Activated CD4-positive, alpha-beta T cell treated with anti-CD3 and anti-CD28 coated beads, Interleukin-2, amount 50 U/mL, for 48 hours (primary cell): ENCODE data around the gene CCDC24.

Experiments
- DNase-seq, 2 experiments: peaks; one replicate each; pipeline ENCODE4 v3.0.0-alpha.2; 2020

CCDC24 gene

DNA sequence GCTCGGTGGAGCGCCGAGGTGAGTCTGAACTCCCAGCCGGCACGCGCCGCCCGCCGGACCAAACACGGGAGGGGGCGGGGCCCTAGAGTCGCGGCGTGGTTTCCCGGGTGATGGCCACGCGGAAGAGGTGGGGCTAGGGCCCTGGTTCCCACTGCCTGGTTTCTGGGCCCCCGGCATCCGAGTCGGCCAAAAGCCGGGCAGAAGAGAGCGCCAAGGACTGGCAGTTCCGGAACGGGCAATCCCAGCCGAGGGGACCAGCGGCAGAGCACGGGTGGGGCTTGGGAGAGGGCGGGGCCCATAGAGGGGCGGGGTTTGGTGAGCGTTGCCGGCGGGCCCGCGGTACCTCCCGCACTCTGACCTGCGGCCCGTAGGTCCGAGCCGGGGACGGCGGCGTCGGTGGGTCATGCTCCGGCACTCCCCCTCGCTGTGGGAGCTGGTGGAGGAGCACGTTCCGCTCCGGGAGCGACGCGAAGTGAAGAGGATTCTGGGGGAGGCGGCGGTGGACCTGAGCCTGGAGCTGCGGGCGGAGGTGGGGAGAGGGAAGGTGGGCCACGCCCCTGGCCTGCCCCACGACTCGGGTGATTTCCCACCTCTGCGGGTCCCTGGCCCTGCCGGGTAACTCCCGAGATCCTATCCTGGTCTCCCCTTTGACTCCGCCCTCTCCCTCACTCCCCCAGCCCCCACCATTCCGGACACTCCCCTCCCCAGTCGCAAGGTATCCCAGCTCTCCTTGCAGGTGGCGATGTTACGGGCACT, at the start of gene CCDC24:
Gene CCDC24 (plus strand): TSS at position 124 of the 756 bp plus-strand sequence. CDS start 280 bp downstream, at position 404.
- peak; percentile 83 to 85 for DNase-seq

DNA sequence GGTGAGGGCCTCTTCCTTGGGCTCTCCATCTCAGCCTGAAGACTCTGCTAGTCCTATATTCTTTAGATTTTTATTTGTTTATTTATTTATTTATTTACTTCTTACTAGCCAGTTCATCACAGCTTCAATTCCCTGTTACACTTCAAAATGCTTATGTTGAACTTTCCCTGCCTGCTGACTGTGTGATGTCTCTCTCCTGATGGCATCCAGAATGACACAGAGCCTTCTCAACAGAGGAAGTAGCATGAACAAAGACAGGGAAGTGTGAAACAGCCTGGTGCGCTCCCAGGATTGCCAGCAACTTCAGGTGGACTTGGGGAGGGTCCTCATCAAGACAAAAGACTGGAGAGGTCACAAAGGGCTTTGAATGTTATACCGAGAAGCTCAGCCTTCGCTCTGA, 49.0 kb upstream of the CCDC24 start:
- DNase-seq, result no peak

DNA sequence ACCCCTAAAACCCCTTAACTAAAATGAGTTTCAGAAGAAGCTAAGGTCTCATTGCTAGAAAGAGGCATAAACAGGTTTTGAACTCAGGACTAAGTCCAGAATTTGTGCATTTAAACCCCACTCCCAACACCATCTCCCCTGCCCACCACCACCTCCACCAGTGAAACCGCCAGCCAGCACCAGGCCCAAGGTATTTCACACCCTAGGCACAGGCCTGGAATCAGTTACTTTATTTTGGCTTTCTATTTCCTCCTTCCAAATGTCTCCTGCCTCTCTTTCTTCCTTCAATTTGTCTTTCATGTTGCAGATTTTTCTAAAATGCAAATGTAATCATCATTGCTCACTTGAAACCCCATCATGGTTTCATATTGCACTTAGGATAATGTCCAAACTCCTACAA, 46.5 kb upstream of the CCDC24 start:
- no peak for DNase-seq

DNA sequence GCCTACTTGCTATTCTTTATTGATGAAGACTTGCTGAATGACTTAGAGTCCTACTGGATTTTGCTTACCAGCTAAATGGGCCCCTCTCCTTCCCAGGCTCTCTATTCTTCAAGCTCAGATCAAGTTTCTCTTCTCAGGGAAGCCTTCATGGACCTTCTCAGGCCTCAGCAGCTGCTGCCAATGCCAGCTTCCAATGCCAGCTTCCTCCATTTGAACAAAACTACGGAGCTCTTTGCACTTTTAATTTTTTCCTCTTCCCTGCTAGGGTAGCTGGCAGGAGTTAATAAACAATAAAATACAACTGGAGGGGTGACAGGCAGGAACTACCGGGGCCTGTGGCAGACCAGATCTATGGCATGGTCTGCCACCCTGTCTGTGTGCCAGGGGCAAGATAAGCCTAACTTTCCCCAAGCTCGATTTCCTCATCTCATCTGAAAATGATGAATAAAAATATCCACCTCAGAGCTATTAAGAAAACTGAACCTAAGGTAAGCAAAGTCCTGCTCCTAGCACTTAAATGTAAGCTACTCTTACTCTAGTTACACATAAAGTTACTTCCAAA, 45.6 kb upstream of the CCDC24 start:
- DNase-seq, result no peak

DNA sequence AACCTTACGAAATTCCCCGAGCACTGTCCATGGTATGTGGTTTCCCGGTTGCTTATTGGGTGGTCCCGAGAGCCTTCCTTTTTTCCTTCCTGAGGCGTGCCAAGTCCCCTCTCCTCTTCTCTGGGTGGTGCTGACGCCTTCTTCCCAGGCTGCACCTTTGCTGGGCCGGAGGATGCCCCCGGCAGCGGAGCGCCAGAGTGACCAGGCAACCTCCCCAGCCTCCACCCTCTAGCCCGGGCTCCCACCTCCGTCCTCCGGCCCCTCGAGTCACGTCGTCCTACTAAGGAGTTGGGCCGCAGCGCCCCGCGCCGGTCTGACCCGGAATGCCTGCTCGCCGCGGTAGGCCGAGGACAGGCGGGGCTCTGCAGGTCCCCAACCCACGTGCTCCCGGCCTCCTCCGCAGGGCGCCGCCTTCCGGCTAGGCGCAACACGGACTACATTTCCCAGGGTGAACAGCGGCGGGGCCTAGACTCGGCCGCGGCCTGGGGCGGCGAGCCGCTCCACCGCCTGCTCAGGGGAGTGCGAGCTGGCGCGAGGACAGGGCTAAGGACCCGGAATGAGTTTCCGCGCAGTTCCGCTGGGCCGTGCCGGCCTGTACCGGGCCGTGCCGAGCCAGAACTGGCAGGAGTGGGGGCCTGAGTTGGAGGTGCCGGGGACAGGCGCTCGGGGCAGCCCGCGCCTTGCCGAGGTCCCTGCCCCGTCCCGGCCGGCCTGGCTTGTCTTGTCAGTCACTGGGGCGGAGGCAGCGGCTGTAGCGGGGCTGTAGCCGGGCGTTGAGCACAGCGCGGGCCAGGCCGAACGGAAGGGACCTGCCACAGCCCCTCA, 45.0 kb upstream of the CCDC24 start, which contains the start of gene IPO13:
Gene IPO13 (plus strand): TSS at position 715 of the 825 bp plus-strand sequence. CDS start 651 bp downstream, outside the sequence.
- peak; percentile 95 to 96 for DNase-seq

DNA sequence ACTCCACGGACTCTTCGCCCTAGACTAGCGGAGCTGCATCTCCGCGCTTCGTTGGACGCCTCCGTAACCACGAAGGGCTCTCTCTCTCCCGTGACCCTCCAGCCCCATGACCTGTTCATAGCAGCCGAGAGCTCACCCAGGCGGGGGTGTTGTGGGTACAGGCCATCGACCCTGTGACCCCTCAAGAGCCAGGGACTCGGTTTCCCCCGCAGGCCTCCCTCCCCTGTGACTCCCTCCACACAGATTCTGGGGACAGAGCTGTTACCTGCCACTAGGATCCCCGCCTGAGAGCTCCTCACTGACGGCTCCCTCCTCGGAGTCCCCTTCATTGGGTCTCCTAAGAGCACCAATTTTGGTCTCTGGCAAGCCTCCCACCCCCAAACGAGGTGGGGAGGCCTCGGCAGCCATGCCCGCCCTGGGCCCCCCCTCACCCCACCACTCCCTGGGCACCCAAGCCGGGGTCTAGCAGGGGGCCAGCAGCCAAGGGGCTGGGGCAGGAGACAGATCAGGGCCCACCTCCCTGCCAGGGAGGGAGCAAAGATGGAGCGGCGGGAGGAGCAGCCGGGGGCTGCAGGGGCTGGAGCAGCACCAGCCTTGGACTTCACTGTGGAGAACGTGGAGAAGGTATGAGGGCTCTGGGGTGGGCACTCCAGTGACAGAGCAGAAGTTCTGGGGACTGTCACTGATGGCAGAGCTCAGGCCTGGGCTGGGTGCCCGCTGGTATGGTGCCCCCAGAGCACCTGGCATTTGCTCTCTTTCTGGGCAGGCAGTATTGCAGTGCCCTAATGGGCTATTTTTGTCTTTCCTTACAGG, 44.1 kb upstream of the CCDC24 start:
- DNase-seq, result no peak

DNA sequence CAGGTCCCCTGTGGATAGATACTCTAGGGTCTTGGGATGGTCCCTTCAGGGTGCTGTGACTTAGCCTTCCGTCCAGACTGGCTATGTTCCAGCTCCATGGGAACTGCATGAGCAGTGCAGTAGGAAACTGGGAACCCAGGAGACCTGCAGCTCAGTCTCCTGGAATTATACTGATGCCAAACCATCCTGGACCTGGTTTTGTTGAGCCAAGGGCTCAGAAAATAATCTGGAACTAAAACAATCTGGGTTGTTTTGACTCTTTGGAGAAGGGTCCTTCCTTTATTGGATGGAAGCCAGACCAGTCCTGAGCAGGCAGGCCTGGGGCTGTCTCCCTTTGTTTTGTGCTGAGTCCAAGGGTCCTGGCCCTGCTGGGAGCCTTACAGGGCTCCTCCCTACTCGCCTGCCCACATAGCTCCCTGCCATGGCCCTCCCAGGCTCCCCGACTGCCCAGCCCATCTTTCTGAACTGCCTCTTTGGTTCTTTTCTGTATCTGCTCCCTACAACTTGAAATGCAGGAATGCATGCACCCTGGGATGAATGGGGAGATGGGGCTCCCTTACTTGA, 43.4 kb upstream of the CCDC24 start:
- no peak for DNase-seq

DNA sequence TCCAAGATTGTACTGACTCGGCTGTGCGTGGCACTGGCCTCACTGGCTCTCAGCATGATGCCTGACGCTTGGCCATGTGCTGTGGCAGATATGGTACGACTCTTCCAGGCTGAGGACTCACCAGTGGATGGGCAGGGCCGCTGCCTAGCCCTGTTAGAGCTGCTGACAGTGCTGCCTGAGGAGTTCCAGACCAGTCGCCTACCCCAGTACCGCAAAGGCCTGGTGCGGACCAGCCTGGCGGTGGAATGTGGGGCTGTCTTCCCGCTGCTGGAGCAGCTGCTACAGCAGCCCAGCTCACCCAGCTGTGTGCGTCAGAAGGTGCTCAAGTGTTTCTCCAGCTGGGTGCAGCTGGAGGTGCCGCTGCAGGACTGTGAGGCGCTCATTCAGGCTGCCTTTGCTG, 41.7 kb upstream of the CCDC24 start:
- DNase-seq, result no peak

DNA sequence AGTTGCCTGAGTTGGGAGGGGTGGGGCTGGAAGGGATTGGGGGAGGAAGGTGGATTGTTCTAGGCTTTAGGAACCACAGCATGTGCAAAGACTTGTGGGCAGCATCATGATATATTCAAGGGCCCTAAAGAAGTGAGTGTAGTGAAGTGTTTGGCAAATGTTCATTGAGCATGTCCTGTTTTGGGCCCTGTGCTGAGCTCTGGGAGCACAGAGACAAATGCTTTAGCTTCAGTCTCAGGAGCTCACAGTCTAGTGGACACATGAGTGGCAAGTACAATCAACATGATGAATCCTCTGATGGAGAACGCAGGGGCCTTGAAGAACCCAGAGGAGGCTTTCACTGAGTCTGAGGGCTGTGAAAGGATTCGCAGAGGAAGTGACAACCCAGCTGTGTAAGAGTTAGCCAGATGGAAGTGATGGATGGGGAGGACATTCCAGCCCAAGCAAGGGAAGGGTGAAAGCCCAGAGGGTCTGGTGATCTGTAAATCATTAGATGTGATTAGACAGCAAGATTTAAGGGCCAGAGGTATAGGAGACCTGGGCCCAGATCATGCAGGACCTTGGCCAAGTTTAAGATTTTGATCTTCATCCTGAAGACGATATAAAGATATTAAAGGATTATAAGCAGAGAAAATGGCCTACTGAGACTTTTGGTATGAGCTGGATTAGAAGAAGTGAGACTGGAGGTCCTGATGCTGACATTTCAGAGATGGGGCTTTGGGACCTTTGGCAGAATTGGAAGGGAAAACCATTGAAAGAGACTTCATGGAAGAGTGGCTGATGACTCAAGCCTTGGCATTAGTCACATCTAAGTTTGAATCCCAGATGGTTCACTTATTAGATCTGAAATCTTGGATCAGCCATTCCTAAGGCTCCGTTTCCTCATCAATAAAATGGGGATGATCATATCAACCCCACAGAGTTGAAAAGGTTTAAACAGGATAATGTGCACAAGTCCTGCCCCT, 40.1 kb upstream of the CCDC24 start:
- no peak for DNase-seq

DNA sequence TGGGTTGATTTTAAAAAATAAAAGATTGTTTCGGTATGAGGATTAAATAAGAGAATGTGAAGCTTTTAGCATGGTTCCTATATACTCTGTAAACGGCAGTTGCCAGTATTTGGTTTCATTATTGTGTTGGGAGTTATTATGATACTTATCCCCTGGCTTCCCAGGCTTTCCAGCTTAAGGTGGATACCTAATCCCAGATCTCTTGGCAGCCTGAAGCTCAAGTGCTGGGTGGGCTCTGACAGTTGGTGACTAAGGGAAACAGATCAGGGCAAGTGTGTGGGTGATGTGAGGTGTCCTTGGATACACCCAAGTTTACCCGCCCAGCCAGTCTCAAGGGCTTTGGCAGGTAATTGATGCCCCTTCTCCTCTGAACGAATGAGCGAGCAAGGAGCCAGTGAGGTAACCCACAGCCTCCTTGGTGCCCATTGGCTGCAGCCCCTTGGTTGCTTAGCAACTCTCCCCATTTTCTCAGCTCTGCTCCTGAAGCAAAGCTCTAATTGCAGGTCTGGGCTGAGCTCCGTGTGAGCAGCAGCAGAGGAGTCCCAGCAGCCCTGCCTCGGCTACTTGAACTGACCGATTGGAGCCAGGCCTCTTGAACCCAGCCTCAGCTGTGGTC, 38.6 kb upstream of the CCDC24 start:
- no peak for DNase-seq

DNA sequence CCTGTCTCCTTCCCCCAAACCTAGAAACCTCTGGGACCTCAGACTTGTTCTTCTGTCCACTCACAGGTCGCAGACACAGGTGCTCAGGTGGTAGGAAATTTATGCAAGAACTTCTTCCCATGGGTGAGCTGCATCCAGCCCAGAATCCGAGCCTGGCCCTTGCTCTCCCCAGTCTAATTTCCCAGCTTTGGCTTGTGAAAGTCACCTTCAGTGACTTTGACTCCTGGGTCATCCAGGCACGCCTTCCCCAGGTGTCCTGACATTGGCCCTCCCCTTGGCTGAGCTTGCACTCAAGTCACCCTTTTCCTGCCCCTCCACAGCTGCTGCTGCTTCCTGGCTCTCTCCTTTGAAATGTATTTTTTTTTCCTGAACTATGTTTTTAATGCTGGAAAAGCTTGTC, 38.0 kb upstream of the CCDC24 start:
- DNase-seq, result no peak

DNA sequence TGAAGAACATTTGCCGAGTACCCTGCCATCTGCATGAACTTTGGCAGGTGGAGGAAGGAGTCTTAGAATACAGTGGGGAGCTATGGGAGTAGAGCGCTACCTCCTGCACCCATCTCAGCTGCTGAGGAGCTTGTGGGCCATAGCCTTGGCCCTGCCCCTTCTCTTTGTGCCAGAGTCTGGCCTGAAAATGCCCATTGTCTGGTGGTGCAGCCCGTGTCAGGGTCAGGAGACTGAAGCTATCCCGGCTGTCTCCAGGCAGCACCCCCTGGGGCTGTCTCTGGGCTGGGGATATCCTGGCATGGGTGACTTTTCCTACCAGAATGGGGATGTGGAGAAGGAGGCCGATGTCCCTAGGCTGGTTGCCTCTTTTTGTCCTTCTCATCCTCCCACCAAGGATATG, 37.4 kb upstream of the CCDC24 start:
- no peak for DNase-seq

DNA sequence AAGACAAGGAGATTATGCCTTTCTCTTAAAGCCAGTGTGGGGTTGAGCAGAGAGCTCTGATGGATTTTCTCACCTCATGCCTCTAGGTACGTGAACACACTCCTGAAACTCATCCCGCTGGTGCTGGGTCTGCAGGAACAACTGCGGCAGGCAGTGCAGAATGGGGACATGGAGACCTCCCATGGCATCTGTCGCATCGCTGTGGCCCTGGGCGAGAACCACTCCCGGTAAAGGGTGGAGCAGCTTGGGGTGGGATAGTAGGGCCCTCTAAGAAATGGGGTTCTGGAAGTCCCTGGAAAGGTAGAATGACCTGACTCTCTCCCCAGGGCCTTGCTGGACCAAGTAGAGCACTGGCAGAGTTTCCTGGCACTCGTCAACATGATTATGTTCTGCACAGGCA, 35.2 kb upstream of the CCDC24 start:
- no peak for DNase-seq

DNA sequence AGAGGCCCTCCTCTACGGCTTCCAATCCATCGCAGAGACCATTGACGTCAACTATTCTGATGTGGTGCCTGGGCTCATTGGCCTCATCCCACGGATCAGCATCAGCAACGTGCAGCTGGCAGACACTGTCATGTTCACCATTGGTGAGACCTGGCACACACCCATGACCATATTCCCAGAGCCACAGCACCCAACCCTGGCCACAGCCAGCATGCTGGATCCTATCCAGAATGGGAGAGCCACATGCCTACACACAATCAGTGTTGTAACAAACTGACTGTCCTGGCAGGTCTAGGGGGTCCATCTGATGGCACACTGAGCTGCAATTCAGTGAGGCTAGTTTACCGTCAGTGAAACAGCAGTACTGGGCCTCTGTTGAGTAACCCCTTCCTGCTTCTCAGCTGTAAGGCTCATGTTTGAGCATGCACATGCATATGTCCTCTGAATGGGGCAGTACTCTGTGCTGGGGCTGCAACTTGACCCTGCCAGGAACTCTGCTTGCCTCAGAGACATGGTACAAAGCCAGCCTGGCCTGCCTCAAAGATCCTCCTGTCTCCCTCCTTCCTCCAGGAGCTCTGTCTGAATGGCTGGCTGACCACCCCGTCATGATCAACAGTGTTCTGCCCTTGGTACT, 33.9 kb upstream of the CCDC24 start:
- DNase-seq, result no peak

DNA sequence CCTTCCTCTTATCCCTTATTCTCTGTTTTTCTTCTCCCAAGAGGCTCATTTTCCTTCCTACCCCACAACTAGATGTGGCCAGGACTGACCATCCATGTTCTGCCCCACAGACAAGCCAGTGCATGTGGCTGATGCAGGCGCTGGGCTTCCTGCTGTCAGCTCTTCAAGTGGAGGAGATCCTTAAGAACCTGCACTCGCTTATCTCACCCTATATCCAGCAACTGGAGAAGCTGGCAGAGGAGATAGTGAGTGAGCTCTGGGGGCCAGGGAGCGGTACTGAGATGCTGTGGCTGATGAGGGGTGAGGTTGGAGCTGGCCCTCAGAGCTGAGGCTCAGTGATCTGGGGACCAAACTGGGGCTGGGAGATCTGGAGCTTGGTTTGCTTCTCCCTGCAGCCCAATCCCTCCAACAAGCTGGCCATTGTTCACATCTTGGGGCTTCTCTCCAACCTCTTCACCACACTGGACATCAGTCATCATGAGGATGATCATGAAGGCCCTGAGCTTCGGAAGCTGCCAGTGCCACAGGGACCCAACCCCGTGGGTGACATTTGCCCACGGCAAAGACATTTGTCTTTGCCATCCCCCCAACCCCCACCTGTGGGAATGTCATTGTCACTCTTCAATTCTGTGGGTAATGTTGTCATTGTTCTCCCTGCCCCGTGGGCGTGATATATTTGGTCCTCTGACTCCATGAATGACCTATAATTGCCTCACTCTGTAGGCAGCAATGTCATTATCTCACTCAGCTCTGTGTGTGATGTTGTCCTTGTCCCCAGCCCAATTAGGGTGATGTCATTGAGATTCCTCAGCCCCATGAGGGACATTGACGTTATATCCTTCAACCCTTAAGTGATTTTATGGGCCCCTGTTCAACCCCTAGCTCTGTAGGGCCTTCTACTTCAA, 32.8 kb upstream of the CCDC24 start:
- DNase-seq, result no peak

DNA sequence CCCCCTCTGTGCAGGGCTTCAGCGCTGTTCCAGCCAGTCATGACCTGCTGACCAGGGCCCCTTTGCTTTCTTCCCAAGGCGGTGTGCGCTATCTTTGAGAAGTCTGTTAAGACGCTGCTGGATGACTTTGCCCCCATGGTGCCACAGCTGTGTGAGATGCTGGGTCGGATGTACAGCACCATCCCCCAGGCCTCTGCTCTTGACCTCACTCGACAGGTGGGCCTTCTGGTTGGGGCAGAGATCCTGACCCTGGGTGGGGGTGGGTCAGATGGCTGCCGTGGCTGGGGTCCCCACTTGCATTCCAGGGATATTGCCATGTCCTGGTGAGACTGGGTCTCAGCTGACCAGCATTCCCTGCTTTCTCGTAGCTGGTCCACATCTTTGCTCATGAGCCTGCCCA, 30.6 kb upstream of the CCDC24 start:
- no peak for DNase-seq

DNA sequence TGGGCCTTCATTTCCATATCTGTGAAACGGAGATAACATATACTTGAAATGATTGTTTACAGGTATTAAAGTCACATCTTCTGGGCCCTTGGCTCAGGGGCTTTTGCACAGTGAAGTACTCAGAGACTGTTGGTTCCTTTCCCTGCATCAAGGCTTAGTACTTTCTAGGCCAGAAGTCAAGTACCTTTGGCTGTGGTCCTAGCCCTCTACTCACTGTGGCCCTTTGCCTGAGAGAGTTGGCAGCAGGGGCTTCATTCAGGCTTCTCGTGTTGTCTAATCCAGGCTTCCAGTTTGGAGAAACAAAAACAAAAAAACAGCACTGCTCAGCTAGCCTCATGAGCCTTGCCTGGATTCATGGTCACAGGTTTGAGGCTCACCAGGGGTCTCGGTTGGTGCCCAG, 29.7 kb upstream of the CCDC24 start:
- no peak for DNase-seq

DNA sequence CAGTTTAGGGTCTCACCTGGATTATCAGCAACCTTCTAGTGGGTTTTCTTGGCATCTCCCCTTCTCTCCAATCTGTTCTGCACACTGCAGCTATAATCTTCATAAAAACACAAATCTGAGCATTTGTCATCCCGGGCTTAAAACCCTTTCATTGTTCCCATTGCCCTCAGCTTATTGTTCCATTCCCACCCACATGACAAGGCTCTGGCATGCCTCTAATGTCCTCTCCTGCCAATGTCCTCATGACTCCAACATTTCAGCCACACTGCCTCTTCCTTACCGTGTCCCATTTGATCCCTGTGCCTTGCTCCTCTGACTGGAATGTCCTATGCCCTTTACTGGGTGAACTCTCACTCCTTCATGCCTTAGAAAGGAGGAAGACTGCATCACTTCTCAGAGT, 29.1 kb upstream of the CCDC24 start:
- no peak for DNase-seq

DNA sequence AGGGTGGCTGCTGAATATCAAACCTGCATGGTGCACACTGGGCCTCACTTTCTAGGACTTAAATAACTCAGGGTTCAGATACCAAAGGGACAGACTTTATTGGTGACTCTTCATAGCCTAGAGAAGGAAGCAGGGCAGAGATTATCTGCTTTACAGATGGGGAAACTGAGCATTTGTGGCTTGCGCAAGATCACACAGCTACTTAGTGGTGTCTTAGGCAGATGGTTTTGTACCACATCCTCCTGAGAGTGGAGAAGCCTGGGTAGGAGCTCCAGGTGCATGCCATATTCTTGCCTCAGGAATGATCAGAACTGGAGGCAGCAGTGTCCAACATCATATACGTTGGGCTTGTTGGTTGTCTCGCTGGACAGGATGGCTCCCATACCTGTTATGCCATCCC, 28.4 kb upstream of the CCDC24 start:
- no peak for DNase-seq
